Spleen (tissue), 7 donors: ENCODE results near the gene TMPRSS2.

Source experiments
- CTCF ChIP-seq, 11 experiments: fragments of 200-600 bp in 7 of 11; fragments of 450-650 bp in 4 of 11; sonication (generic) in 4 of 11; IDR thresholded peaks in 8 of 11; conservative IDR thresholded peaks in 3 of 11; 1 replicate in 7 of 11; 2 replicates in 4 of 11; pipeline versions ENCODE4 v1.4.0 to v1.8.0; 2016 to 2021; ENCODE audit warnings: antibody characterized with exemption in 11 of 11, inconsistent platforms in 4 of 11, mild to moderate bottlenecking in 1 of 11
- POLR2A ChIP-seq, 3 donors: fragments of 450-650 bp; IDR thresholded peaks; one replicate each; pipeline ENCODE4 v1.5.1; 2017; ENCODE audit warnings: antibody characterized with exemption in 3 of 3, mild to moderate bottlenecking in 1 of 3
- donor health status: DM: no; HTN: no; CAD: no; lungs with moderate emphysema.
- donor health status: DM: no; HTN: no; CAD: no.
- donor health status: DM: no; HTN: no; CAD: no.

- TF ChIP-seq POLR2A (IDR thresholded peaks at IDR 0.05) (no peak), CTCF (IDR thresholded peaks at IDR 0.05 in 8 of 11, conservative IDR thresholded peaks at IDR 0.05 in 3 of 11) (no peak)
These were observed 18.6 kb upstream of the TMPRSS2 start for GRCh38 chr21:41526478-41527087.
